Measurements from ENCODE around the gene PLP2. TPM values are rescaled to one million over a fixed set of nuclear protein-coding genes. Genes with fewer than 3 reads are reported as not detected.

PLP2 gene
- total RNA-seq, 1 donor from 2014 or later: 0.75 TPM

DNA sequence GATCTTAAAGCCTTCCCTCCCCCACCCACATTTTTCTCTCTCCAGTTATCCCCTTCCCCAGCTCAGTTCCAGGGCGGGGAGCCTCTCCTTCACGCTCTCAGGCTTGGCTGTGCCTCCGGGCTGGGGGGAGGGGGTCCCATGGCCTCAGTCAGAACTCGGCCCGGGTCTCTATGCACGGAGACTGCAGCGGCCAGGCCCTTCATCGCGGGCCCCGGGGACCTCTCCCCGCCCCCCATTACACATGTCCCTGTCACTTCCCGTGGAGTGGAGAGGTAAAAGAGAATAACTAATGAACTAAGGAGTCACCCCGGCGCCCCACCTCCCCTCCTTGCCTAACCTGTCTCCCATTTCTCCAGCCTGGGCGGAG, 15.3 kb downstream of the PLP2 start:
- Mint-ChIP-seq H3K27me3 (ENCODE audit: low read depth) (no peaks in the 10 kb centered on the region), H3K4me3 (peak overlapping the region; percentile 51), H3K27ac (ENCODE audit: unreplicated experiment) (no peak overlapping the region), H3K9me3 (peaks cover 2% of the 10 kb centered on the region), H3K36me3 (ENCODE audit: low read depth) (peaks cover 4% of the 10 kb centered on the region), H3K4me1 (peaks cover 19% of the 10 kb centered on the region)
- TF ChIP-seq, protein P1, sequence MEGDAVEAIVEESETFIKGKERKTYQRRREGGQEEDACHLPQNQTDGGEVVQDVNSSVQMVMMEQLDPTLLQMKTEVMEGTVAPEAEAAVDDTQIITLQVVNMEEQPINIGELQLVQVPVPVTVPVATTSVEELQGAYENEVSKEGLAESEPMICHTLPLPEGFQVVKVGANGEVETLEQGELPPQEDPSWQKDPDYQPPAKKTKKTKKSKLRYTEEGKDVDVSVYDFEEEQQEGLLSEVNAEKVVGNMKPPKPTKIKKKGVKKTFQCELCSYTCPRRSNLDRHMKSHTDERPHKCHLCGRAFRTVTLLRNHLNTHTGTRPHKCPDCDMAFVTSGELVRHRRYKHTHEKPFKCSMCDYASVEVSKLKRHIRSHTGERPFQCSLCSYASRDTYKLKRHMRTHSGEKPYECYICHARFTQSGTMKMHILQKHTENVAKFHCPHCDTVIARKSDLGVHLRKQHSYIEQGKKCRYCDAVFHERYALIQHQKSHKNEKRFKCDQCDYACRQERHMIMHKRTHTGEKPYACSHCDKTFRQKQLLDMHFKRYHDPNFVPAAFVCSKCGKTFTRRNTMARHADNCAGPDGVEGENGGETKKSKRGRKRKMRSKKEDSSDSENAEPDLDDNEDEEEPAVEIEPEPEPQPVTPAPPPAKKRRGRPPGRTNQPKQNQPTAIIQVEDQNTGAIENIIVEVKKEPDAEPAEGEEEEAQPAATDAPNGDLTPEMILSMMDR (conservative IDR thresholded peaks at IDR 0.05): no peak
- DNase-seq (ENCODE audit: low read depth, low spot score): no peak

DNA sequence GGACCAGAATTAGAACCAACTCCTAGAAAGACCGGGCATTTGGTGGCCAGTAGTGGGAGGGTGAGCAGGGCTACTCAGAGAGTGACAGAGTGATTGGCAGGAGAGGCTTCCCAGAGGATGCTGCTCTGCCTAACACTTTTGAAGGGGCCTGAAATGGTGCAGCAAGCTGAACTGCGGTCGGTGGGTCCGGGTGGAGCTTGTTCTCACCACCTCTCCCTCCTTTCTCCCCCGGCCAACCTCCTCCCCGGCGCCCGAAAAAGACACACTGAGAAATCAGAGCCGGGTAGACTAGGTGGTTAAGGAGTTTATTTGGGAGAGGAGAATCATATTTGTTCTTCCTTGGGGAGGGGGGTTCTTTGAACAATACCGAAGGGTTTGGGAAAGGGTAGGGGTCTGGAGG, 15.8 kb downstream of the PLP2 start:
- TF ChIP-seq, protein P1 (conservative IDR thresholded peaks at IDR 0.05): no peak
- Mint-ChIP-seq H3K9me3 (peaks cover 2% of the 10 kb centered on the region), H3K4me3 (peak overlapping the region; percentile 51), H3K27me3 (ENCODE audit: low read depth) (no peaks in the 10 kb centered on the region), H3K36me3 (ENCODE audit: low read depth) (no peaks in the 10 kb centered on the region), H3K27ac (ENCODE audit: unreplicated experiment) (no peak overlapping the region), H3K4me1 (peaks cover 19% of the 10 kb centered on the region)
- no peak for DNase-seq (ENCODE audit: low read depth, low spot score)

DNA sequence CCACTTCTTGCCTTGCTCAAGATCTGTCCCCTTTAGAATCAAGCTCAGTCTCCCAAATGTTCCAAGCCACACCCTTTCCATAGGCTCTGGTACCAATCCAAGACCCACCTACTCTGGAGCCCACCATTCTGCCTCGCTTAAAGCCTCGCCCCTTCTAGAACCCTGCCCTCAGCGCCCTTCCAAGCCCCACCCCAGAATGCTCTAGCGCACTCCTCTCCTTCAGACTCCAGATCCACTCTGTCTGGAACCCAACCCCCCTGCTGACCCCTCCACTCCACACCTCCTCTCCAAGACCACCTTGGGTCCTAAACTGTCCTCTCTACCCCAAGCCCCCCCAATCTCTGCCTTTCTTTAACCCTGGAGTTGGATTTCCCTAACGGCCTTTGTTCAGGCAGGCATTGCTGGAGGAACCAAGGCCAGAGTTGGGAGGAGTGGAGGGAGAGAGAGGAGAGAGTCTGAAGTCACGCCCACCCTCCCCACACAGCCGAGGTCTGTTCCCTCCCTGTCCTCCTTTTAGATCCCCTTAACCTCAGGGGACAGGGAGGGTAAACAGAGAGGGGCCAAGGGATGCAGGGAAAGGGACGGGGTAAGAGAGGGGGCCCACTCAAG, 16.9 kb downstream of the PLP2 start:
- Mint-ChIP-seq H3K9me3 (peaks cover 2% of the 10 kb centered on the region), H3K4me3 (no peak overlapping the region)

DNA sequence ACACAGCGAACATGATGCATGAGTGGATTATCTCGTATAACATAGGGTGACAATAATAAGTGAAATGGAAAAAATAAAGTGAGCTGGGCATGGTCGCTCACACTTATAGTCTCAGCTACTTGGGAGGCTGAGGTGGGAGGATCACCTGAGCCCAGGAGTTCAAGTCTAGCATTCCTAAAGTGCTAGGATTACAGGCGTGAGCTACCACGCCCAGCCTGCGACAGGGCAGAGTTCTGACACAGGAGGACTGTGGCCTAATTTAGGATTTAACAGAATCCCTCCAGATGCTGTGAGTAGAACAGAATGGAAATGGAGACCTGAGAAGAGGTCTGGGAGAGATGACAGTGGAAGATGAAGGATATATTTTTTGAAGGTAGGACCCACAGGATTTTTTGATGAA, 17.9 kb downstream of the PLP2 start:
- Mint-ChIP-seq H3K4me3 (peak overlapping the region; percentile 13), H3K9me3 (peaks cover 2% of the 10 kb centered on the region), H3K36me3 (ENCODE audit: low read depth) (no peaks in the 10 kb centered on the region), H3K27me3 (ENCODE audit: low read depth) (no peaks in the 10 kb centered on the region), H3K4me1 (peaks cover 14% of the 10 kb centered on the region), H3K27ac (ENCODE audit: unreplicated experiment) (no peak overlapping the region)
- TF ChIP-seq, protein P1 (conservative IDR thresholded peaks at IDR 0.05): no peak
- no peak for DNase-seq (ENCODE audit: low read depth, low spot score)

More for the DNA sequence above, 16.9 kb downstream of the PLP2 start:
- no peak overlapping the region for H3K27ac Mint-ChIP-seq (ENCODE audit: unreplicated experiment)
- no peaks in the 10 kb centered on the region for H3K27me3 Mint-ChIP-seq (ENCODE audit: low read depth)
- no peaks in the 10 kb centered on the region for H3K36me3 Mint-ChIP-seq (ENCODE audit: low read depth)
- TF ChIP-seq, protein P1 (conservative IDR thresholded peaks at IDR 0.05): no peak
- DNase-seq (ENCODE audit: low read depth, low spot score): no peak
- peaks cover 19% of the 10 kb centered on the region for H3K4me1 Mint-ChIP-seq

DNA sequence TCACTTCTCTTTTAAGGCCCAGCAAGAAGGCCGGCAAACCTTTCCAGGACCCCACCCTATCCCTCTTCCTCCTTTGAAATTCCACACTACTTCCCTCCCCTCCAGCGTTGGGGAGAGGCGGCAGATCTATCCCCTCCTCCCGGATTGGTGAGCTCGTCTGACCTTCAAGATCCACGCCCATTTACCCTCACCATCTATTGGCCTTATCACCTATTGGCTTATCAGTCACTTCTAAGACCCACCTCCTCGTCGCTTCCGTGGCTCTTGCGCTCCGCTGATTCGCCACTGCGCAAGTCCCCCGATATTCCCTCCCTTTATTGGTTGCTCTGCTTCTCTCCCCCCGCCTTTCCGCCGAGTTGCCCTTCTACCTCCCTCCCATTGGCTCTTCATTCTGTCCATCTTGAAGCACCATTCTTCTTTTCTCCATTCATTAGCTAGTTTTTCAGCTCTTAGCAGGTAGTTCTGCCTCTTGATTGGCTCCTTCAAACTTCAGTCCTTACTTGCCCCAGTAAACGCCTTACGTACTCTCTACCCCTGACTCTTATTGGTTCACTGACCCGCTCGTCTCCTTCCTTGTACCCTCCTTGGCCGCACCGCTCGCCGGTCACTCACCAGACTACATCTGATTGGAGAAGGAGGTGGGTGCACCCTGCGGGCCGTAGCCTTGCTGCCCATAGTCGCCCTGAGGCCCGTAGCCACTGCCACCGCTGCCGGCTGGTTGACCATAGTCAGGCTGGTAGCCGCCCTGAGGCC, 19.3 kb downstream of the PLP2 start:
- Mint-ChIP-seq H3K36me3 (ENCODE audit: low read depth) (no peaks in the 10 kb centered on the region), H3K4me3 (peak overlapping the region; percentile 82), H3K27me3 (ENCODE audit: low read depth) (no peaks in the 10 kb centered on the region), H3K4me1 (peaks cover 10% of the 10 kb centered on the region), H3K27ac (ENCODE audit: unreplicated experiment) (no peak overlapping the region), H3K9me3 (peaks cover 2% of the 10 kb centered on the region)
- peak; percentile 65 for DNase-seq (ENCODE audit: low read depth, low spot score)
- TF ChIP-seq, protein P1 (conservative IDR thresholded peaks at IDR 0.05): no peak
